ENCODE measurements around the gene ZPLD1.

Gene ZPLD1

DNA sequence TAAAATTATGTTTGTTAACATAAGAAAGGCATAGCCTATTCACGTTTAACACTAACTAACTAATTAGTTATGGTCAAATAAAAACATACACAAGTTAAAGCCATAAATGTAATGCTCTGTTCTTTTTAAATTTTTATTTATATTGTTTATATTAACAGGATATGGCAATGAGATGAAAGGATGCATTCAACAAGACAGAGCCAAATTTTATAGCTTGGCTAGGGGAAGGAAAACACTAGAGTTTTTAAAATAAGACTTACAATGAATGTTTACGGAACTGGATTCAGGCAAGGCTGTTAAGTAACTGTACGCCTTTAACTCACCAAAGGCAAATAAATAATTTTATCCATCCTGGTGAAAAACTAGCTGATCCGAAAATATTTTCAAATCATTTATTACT, 86.4 kb downstream of the ZPLD1 start:
- no peak overlapping the region for H3K4me3 ChIP-seq (ENCODE audit: low read depth, low read length)

- no peak overlapping the region for H3K4me3 ChIP-seq (ENCODE audit: low read depth, low read length)
Measured at GRCh38 chr3:102525624-102526023, 90.8 kb downstream of the ZPLD1 start.

DNA sequence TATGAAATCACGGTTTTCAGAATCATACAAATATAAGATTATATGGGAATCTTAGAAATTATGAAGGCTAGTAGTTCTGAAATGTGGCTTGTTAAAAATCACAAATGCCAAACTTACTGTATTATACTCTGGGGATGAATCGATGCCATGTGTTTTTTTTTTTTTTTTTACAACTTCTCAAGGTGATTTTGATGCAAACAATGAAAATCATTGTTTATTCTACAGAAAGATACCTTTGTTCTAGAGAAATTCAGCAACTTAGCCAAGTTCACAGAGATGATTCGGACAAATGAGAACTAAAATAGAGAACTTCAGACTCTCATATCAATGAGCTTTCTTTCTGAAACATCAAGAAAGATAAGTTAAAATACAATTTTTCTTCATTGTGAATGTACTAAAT, 92.0 kb downstream of the ZPLD1 start:
- H3K4me3 ChIP-seq (ENCODE audit: low read depth, low read length) = no peak overlapping the region

- H3K4me3 ChIP-seq (ENCODE audit: low read depth, low read length) = no peak overlapping the region
Measured at GRCh38 chr3:102528727-102529126, 93.9 kb downstream of the ZPLD1 start.

Measured in iPS-11a (cell line).